ENCODE measurements around the gene TNFRSF6B.
A peak's percentile ranks its signal among the peaks of the same experiment; 100 is the strongest.

DNA sequence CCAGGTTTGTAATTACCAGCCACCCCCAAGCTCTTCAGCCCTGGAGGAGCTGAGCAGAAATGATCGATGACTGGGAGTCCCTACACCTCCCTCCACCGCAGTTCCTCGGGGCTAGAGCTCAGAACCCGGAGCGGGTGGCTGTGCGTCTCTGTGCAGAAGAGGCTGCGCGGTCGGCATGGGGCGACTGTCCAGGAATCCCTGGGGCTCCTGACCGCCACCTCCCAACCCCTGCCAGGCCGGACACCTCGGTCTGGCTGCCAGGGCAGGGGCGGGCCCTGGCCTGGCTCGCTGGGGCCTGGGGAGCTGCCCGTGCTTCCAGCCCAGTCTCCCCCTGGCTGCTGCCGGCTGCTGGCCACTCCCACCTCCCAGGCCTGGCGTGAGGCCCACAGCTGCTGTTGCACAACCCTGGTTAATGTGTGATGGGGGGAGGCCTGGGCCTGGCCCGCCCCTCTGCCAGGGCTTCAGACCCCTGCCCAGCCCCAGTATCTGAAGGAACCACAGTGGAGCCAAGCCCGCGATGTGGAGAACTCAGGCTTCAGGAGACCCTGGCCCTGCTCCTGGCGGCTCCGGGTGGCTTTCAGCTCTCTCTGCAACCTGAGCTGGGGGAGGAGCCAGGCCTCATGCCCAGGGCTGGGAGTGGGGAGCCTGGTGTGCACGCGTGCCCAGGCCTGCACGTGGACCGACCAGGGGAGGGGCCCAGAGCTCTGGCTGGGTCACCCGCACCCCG is 44.3 kb downstream of the TNFRSF6B start:
- peak; percentile 26 for TF ChIP-seq POLR2A (IDR thresholded peaks at IDR 0.05; ENCODE audit: low read length)
- no peak for TF ChIP-seq GATA1 (IDR thresholded peaks at IDR 0.05; ENCODE audit: low read depth, low read length)

All from erythroblast (primary cell).